Prostate gland (tissue), 2 donors: ENCODE results near the gene NDRG2.

Experiments
- CTCF ChIP-seq, 4 experiments: fragments of 200-600 bp in 2 of 4; fragments of 450-650 bp in 2 of 4; sonication (generic) in 2 of 4; IDR thresholded peaks; 1 replicate in 3 of 4; 2 replicates in 1 of 4; pipeline ENCODE4 v1.5.1; 2016 to 2019; ENCODE audit warnings: antibody characterized with exemption in 4 of 4, mild to moderate bottlenecking in 2 of 4, moderate library complexity in 2 of 4
- POLR2A ChIP-seq: fragments of 450-650 bp; IDR thresholded peaks from one replicate; pipeline ENCODE4 v1.6.1; 2016; ENCODE audit warnings: antibody characterized with exemption, mild to moderate bottlenecking
- POLR2AphosphoS5 ChIP-seq: sonication (generic); formaldehyde crosslinking; IDR thresholded peaks from one replicate; pipeline ENCODE4 v1.6.1; 2017; ENCODE audit warnings: antibody characterized with exemption

- no peak for TF ChIP-seq CTCF (IDR thresholded peaks at IDR 0.05)
- no peak for TF ChIP-seq POLR2A
- TF ChIP-seq POLR2AphosphoS5, result peak; percentile 8
Observed at GRCh38 chr14:20998139-20998538, 26.7 kb downstream of the NDRG2 start.
